OCI-LY3 (cell line): ENCODE data around the gene CRB1.

Experiments
- EZH2phosphoT487 ChIP-seq: fragments of 200-600 bp; shearing (Covaris generic); IDR thresholded peaks from 2 replicates; pipeline ENCODE4 v1.6.1; 2018; ENCODE audit warnings: antibody characterized with exemption, mixed run types, low read depth
- TF ChIP-seq, protein P1 (sequence below): fragments of 200-600, 300-600 bp; sonication (generic); IDR thresholded peaks from 2 replicates; pipeline ENCODE4 v1.5.1; 2014; ENCODE audit warnings: antibody characterized with exemption, low read length, low read depth

DNA sequence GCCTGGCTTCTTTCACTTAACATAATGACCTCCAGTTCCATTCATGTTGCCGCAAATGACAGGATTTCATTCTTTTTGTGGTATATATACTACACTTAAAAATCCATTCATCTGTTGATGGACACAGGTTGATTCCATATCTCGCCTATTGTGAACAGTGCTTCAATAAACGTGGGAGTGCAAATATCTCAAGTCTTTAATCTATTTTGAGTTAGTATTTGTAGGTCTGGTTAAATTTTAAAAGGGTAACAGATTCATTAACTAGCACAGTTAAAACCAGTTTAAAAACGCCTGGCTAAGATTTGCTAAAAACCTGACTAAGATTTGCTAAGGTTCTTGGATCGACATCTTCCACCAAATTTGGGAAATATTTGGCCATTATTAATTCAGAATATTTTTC is 45.7 kb downstream of the CRB1 start:
- TF ChIP-seq, protein P1, sequence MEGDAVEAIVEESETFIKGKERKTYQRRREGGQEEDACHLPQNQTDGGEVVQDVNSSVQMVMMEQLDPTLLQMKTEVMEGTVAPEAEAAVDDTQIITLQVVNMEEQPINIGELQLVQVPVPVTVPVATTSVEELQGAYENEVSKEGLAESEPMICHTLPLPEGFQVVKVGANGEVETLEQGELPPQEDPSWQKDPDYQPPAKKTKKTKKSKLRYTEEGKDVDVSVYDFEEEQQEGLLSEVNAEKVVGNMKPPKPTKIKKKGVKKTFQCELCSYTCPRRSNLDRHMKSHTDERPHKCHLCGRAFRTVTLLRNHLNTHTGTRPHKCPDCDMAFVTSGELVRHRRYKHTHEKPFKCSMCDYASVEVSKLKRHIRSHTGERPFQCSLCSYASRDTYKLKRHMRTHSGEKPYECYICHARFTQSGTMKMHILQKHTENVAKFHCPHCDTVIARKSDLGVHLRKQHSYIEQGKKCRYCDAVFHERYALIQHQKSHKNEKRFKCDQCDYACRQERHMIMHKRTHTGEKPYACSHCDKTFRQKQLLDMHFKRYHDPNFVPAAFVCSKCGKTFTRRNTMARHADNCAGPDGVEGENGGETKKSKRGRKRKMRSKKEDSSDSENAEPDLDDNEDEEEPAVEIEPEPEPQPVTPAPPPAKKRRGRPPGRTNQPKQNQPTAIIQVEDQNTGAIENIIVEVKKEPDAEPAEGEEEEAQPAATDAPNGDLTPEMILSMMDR: no peak
- no peak for TF ChIP-seq EZH2phosphoT487
